Measurements from ENCODE around the gene PTPN1.

- TF ChIP-seq CTCF (IDR thresholded peaks at IDR 0.05; ENCODE audit: low read depth, low read length, poor library complexity, severe bottlenecking) (no peak), EZH2phosphoT487 (IDR thresholded peaks at IDR 0.05; ENCODE audit: borderline replicate concordance, low read length) (no peak)
Measured at GRCh38 chr20:50559856-50560638, 49.9 kb downstream of the PTPN1 start.

All from DOHH2 (cell line).